Activated CD8-positive, alpha-beta memory T cell treated with anti-CD3 and anti-CD28 coated beads for 36 hours (primary cell): ENCODE data around the gene NDUFA13. TPM values are rescaled to one million over a fixed set of nuclear protein-coding genes. Genes with fewer than 3 reads are reported as not detected.

Experiments
- CTCF ChIA-PET: fragments of 350-600 bp; sonication (Branson Sonifier 250); formaldehyde crosslinking; loops from one replicate; lab custom pipeline; 2021; ENCODE audit warnings: antibody characterized with exemption; lab: Charles Lee
- POLR2A ChIA-PET: fragments of 350-600 bp; sonication (Branson Sonifier 250); formaldehyde crosslinking; loops from one replicate; lab custom pipeline; 2021; ENCODE audit warnings: antibody characterized with exemption; lab: Charles Lee
- total RNA-seq, 2 experiments: library from RNA; stranded (reverse); gene quantifications; one replicate each; pipeline ENCODE4 v1.2.3, GENCODE V29; 2021

The NDUFA13 gene
- total RNA-seq, 2 experiments from 2014 or later, result 337 to 339 TPM

DNA sequence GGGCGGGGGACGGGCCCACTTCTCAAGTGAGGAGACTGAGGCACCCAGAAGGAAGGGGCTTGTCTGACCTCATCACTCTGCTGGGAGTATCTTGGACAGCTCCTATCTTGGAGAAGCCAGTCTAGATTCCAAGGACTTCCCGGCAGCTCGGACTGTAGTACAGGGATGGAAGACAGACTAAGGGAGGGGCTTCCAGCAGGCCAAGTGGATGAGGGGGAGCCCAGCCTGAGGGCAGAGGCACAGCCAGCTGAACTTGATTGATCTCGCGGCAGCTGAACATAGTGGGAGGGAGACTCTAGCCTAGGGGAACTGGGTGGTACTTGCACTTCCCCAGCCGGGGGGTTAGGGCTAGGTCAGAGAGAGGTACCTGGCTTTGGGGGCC is 22.8 kb downstream of the NDUFA13 start:
- ChIA-PET CTCF (interaction anchor here (0.6 to 1.4 kb wide), 4 partner anchors 16 to 410 kb away, joined by 3 to 5 read pairs (median 3); partner anchors contain the start of gene GMIP), POLR2A (no interaction called here)

DNA sequence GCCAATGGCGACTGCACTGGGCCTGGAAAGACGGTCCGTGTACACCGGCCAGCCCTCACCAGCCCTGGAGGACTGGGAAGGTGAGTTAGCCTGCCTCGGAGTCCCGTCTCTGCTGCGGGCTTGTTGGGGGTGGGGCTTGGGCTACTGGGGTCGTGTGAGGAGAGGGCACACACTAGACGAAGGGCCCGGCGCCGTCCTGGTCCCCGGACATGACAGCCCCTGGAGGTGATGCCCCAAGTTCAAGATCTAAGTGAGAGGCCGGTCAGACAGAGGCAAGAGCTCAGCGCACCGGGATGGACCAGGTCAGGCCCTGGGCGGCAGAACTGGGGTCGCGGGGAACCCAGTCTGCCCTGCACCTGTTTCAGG is 23.7 kb downstream of the NDUFA13 start:
- POLR2A ChIA-PET, result no interaction called here
- CTCF ChIA-PET, result interaction anchor here (1.4 kb wide), 2 partner anchors 15 to 104 kb away, joined by 3 to 5 read pairs; partner anchors contain the start of gene GMIP

DNA sequence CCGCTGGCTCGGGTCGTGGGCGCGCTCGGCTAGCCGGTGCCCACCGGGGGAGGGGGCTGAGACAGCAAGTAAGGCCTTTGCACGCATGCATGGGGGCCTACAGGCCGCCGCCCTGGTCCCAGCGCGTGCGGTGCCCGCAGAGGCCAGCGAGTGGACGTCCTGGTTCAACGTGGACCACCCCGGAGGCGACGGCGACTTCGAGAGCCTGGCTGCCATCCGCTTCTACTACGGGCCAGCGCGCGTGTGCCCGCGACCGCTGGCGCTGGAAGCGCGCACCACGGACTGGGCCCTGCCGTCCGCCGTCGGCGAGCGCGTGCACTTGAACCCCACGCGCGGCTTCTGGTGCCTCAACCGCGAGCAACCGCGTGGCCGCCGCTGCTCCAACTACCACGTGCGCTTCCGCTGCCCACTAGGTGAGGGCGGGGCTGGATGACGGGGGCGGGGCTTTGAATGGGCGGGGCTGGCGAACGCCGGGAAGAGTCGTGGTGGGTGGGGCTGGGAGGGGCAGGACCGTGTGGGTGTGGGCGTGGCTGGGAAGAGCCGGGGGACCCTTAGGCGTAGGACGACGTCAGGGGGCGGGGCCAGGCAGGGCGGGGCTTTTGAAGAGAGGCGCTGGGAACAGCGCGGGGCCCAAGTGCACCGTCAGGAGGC is 24.2 kb downstream of the NDUFA13 start:
- ChIA-PET CTCF (interaction anchor here (0.6 to 1.6 kb wide), 6 partner anchors 8 to 104 kb away, joined by 3 to 7 read pairs (median 3); partner anchors contain the start of gene GMIP), POLR2A (interaction anchor here (0.6 to 0.7 kb wide), 2 partner anchors 53 to 390 kb away, joined by 4 to 6 read pairs; no protein-coding TSS in a partner anchor)

DNA sequence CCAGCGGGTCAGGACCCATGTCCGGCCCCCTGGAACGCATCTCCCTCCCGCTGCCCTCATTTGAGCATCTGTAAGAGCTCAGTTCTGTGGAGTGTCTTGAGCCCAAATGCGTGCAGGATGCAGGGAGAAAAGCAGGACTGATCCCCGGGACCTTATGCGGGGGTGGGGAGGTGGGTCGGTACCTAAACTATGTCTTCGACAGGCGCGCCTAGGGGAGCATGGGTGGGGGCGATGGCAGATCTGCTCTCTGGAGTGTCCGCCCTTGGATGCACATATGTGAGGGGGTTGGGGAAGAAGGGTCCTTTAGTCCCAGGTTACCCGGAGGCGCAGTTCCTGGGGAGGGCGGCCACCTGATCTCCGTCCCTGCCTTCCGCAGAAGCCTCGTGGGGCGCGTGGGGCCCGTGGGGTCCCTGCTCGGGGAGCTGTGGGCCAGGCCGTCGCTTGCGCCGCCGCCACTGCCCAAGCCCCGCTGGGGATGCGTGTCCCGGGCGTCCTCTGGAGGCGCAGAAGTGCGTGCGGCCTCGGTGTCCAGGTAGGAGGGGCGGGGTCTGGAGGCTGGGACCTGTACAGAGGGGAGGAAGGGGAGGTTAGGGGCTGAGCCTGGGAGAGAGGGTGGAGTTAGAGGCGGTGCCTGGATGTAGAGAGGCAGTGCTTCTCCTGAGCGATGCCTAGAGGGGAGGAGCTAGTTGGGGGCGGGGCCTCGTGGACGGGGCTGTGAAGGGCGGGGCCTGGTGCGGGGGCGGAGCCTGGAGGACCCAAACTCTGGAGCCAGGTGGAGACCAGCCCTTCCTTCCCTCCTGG is 24.9 kb downstream of the NDUFA13 start:
- POLR2A ChIA-PET, result interaction anchor here (0.5 to 0.7 kb wide), 3 partner anchors 9 to 389 kb away, joined by 4 to 6 read pairs (median 4); no protein-coding TSS in a partner anchor
- CTCF ChIA-PET, result interaction anchor here (0.5 to 1.6 kb wide), 6 partner anchors 9 to 172 kb away, joined by 3 to 7 read pairs (median 4); partner anchors contain the start of gene GMIP

DNA sequence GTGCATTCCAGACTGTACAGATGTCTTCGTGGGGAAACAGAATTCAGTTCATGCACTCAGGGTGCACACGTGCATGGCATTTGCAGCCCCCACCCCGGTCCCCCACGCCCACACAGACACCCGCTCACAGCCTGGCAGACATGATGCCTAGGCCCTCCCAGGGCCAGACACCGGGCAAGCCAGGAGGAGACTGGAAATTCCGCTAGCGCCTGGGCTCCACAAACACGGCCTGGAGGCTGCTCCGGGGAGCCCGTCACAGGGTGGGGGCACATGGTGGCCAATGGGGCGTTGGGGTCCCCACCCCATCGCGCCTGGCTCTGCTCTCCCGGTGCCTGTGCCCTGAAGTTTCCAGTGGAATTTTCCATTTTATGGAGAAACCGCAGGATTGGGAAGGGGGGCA is 25.6 kb downstream of the NDUFA13 start:
- CTCF ChIA-PET, result interaction anchor here (0.5 to 1.6 kb wide), 5 partner anchors 9 to 172 kb away, joined by 3 to 7 read pairs (median 4); partner anchors contain the start of gene GMIP
- POLR2A ChIA-PET, result interaction anchor here (0.5 kb wide), 1 partner anchor 10 kb away, joined by 4 read pairs; no protein-coding TSS in a partner anchor

DNA sequence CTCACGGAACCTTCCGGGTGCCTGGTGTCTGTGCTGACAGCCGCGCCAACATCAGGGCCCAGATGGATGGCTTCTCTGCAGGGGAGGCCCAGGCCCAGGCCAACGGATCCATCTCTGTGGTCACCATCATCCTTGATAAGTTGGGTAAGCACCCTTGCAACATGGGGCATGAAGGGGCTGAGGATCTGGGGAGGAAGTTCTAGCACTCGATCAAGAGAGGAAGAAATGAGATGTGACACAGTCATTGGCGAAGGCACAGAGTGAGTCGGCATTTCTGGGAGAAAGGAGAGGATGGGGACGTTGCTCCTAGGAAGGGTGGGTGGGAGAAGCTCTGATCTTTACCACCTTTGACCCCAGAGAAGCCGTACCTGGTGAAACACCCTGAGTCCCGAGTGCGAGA is 26.5 kb downstream of the NDUFA13 start:
- ChIA-PET POLR2A (no interaction called here), CTCF (no interaction called here)

DNA sequence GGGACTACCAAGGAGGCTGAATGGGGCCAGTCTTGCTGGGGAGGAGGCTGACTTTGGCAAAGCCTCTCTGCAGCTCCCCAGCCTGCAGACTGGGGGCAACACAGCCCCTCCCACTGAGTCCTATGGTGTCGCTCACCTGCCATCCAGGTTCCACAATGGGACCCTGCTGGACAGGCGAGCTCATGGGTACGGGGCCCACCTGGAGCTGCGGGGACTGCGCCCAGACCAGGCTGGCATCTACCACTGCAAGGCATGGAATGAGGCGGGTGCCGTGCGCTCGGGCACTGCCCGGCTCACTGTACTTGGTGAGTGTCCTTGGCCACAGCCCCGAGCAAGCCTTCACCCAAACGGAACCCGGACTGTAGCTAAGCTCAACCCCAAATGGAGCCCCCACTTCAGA is 27.1 kb downstream of the NDUFA13 start:
- ChIA-PET CTCF (interaction anchor here (1.7 kb wide), 1 partner anchor 10 kb away, joined by 11 read pairs; no protein-coding TSS in a partner anchor), POLR2A (interaction anchor here (0.6 kb wide), 1 partner anchor 279 kb away, joined by 3 read pairs; no protein-coding TSS in a partner anchor)

DNA sequence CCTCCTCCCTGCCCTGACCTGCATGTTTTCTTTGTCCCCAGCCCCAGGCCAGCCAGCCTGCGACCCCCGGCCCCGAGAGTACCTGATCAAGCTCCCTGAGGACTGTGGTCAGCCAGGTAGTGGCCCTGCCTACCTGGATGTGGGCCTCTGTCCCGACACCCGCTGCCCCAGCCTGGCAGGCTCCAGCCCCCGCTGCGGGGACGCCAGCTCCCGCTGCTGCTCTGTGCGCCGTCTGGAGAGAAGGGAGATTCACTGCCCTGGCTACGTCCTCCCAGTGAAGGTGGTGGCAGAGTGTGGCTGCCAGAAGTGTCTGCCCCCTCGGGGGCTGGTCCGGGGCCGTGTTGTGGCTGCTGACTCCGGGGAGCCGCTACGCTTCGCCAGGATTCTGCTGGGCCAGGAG is 27.6 kb downstream of the NDUFA13 start:
- ChIA-PET CTCF (interaction anchor here (1.7 kb wide), 1 partner anchor 10 kb away, joined by 11 read pairs; no protein-coding TSS in a partner anchor), POLR2A (interaction anchor here (0.6 kb wide), 1 partner anchor 279 kb away, joined by 3 read pairs; no protein-coding TSS in a partner anchor)

DNA sequence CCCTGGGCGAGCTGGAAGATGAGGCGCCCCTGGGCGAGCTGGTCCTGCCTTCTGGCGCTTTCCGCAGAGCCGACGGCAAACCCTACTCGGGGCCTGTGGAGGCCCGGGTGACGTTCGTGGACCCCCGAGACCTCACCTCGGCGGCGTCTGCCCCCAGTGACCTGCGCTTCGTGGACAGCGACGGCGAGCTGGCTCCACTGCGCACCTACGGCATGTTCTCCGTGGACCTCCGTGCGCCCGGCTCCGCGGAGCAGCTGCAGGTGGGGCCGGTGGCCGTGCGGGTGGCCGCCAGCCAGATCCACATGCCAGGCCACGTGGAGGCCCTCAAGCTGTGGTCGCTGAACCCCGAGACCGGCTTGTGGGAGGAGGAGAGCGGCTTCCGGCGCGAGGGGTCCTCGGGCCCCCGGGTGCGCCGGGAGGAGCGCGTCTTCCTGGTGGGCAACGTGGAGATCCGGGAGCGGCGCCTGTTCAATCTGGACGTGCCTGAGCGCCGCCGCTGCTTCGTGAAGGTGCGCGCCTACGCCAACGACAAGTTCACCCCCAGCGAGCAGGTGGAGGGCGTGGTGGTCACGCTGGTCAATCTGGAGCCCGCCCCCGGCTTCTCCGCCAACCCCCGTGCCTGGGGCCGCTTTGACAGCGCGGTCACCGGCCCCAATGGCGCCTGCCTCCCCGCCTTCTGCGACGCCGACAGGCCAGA is 28.4 kb downstream of the NDUFA13 start:
- POLR2A ChIA-PET, result no interaction called here
- CTCF ChIA-PET, result interaction anchor here (1.2 to 1.7 kb wide), 2 partner anchors 9 to 10 kb away, joined by 4 to 11 read pairs; no protein-coding TSS in a partner anchor

DNA sequence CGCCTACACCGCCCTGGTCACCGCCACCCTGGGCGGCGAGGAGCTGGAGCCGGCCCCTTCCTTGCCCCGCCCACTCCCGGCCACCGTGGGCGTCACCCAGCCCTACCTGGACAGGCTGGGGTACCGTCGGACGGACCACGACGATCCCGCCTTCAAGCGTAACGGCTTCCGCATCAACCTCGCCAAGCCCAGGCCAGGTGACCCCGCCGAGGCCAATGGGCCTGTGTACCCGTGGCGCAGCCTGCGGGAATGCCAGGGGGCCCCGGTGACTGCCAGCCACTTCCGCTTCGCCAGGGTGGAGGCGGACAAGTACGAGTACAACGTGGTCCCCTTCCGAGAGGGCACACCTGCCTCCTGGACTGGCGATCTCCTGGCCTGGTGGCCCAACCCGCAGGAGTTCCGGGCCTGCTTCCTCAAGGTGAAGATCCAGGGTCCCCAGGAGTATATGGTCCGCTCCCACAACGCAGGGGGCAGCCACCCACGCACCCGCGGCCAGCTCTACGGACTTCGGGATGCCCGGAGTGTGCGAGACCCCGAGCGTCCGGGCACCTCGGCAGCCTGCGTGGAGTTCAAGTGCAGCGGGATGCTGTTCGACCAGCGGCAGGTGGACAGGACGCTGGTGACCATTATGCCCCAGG is 29.0 kb downstream of the NDUFA13 start:
- CTCF ChIA-PET, result interaction anchor here (1.2 kb wide), 1 partner anchor 9 kb away, joined by 4 read pairs; no protein-coding TSS in a partner anchor
- POLR2A ChIA-PET, result no interaction called here

DNA sequence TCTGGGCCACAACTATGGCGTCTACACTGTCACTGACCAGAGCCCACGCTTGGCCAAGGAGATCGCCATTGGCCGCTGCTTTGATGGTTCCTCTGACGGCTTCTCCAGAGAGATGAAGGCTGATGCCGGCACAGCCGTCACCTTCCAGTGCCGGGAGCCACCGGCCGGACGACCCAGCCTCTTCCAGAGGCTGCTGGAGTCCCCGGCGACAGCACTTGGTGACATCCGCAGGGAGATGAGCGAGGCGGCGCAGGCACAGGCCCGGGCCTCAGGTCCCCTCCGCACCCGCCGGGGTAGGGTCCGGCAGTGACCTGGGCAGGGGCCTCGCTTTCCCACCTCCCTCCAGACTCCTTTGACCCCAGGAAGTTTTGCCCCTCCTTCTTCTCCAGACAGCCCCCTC is 29.7 kb downstream of the NDUFA13 start:
- POLR2A ChIA-PET, result no interaction called here
- CTCF ChIA-PET, result interaction anchor here (1.2 to 1.5 kb wide), 2 partner anchors 9 to 14 kb away, joined by 4 to 6 read pairs; no protein-coding TSS in a partner anchor

DNA sequence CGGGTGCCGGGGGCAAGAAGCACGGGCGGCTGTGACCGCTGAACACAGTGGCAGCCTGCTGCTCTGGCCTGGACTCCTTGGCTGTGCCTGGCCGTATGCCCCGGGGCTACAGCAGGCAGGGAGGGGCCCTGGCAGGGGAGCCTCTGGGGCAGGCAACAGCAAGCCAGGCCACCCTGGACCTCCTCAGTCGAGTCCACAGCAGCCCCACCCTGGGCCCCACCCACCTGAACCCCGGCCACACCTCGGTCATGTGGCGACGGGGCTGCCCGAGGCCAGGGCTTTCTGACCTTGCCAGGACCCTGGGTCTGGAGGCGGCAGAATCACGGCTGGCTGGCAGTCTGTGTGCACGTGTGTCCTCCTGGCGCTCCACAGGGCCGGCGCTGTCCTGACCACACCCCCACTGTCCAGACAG is 30.7 kb downstream of the NDUFA13 start:
- ChIA-PET CTCF (interaction anchor here (1.5 kb wide), 1 partner anchor 15 kb away, joined by 6 read pairs; no protein-coding TSS in a partner anchor), POLR2A (no interaction called here)

DNA sequence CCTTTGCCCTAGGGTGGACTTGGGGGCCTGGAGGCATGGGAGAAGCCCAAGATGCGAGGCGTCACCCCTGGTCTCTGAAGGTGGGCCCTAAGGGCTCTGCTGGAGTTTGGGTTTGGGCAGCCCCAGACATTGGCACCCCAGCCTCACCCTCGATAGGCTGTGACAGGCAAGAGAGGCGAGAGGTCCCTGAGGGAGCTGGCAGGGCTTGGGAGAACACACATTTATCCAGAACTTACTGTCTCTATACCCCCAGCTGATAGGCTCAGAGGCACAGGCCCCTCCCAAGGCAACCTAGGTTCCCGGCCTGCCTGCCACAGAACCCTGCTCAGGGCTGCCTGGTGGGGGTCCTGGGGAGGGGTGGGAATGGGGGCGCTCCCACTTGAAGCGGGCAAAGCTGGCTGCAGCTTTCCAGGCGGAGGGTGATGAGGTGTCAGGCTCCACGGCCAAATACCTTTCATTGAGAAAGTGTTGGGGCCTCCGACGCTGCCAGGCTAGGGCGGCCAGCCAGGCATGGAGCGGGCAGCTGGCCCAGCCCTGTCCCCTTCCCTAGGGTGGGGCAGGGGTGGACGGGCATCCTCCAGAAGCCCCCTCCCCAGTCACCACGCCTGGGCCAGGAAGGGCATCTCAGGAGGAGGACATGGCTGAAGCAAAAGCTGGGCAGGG is 31.8 kb downstream of the NDUFA13 start:
- POLR2A ChIA-PET, result no interaction called here

DNA sequence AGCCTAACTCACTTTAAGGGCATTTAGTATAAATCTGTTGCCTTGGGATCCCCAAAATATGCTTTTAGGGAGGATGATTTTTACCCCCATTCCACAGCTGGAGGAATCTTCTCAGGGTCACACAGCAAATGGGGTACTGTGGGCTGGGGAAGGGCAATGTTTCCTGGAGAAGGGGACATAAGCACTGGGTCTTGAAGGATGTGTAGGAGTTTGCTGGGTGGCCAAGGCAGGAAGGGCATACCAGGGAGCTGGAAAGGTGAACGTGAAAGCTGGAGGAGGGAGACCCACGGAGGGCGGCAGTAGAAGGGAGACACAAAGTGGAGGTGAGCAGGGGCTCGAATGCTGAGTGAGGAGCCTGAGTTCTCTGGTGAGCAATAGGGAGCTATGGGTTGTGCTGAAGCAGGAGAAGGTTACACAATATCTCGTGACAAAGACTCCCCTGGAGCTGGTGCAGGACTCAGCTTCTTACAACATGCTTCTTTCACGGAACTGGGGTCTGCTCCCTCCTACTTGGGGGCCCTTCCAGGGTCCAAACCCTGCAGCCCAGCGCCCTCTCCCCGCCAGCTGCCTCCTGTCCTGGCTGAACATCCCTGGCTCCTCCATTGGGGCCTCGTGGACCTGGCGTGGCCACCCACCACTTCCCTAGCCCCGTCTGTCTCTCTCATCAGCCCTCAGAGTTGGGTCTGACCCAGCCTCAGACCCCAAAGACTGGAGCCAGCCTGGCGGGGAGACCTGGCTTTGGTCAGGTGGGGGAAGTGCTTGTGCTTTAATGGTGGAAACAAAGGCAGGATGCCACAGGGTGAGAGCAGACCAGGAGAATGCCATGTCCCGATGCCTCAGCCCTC is 33.1 kb downstream of the NDUFA13 start:
- POLR2A ChIA-PET, result no interaction called here
- CTCF ChIA-PET, result interaction anchor here (0.8 to 4.8 kb wide), 2 partner anchors 17 to 95 kb away, joined by 3 to 21 read pairs; partner anchors contain the start of gene GMIP

More for the DNA sequence above, 31.8 kb downstream of the NDUFA13 start:
- CTCF ChIA-PET, result interaction anchor here (0.5 kb wide), 1 partner anchor 117 kb away, joined by 4 read pairs; no protein-coding TSS in a partner anchor

DNA sequence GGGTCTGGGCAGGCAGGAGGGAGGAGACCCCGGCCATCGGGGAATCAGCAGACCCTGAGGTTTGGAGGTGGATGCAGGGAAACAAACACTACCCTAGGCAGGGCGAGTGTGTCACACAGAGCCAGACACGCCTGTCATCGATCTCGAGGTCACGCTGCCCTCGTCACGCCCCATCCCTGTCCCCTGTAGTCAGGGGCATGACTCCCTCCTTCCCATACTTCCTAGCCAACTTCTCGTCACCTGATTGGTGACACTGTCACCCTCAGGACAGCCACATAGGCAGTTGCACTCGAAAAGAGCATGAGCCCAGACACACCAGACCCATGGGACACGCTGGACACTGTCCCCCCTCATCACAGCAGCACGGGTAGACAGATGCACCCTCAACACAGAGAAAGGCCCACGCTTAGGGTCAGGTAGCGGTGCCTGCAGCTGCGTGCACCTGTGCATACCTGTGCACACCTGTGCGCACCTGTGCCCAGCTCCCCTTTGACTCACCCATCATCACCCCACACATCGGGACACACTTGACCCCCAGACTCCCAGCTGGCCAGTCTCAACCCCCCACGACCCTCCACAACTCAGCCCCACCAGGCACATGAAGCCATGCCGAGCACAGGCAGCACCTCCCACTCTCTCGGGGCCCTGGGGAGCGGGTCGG is 33.9 kb downstream of the NDUFA13 start:
- POLR2A ChIA-PET, result no interaction called here
- CTCF ChIA-PET, result interaction anchor here (0.9 to 4.8 kb wide), 2 partner anchors 17 to 94 kb away, joined by 3 to 21 read pairs; partner anchors contain the start of gene GMIP

DNA sequence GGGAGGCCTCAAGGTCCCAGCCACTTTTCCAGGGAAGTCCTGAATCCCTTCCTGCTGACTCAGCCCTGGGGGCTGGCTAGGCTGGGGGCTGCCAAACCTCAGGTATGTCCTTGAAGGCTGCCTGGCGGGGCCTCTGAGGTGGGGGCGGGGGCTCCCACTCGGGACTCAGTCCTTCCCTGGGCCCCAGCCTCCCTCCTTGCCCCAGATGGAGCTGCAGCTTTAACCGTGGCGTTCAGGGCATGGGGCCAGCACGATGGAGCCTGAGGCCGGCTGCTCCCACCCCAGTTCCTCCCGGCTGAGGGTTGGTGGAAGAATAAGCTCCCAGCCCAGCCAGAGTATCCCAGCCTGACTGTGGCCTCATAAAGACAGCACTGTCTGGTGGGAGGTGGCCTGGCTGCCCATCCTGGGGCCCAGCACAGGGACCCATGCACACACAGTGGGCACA is 34.5 kb downstream of the NDUFA13 start:
- ChIA-PET POLR2A (no interaction called here), CTCF (interaction anchor here (0.9 to 4.8 kb wide), 2 partner anchors 18 to 93 kb away, joined by 3 to 21 read pairs; partner anchors contain the start of gene GMIP)
